NCI-H2081 (cell line): Measurements from ENCODE around the gene EPO.

Experiments
- DNase-seq, 2 experiments: peaks; one replicate each; lab custom pipeline; 2025; lab: John Stamatoyannopoulos, UW

Gene EPO

DNA sequence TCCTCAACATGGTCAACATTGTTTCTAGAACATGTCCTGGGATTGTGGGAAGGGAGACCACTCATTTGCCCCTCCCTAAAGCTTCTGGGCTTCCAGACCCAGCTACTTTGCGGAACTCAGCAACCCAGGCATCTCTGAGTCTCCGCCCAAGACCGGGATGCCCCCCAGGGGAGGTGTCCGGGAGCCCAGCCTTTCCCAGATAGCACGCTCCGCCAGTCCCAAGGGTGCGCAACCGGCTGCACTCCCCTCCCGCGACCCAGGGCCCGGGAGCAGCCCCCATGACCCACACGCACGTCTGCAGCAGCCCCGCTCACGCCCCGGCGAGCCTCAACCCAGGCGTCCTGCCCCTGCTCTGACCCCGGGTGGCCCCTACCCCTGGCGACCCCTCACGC lies at the start of gene EPO:
Gene EPO (plus strand): TSS at position 190 of the 392 bp plus-strand sequence. CDS start 513 bp downstream, outside the sequence.
- no peak for DNase-seq

DNA sequence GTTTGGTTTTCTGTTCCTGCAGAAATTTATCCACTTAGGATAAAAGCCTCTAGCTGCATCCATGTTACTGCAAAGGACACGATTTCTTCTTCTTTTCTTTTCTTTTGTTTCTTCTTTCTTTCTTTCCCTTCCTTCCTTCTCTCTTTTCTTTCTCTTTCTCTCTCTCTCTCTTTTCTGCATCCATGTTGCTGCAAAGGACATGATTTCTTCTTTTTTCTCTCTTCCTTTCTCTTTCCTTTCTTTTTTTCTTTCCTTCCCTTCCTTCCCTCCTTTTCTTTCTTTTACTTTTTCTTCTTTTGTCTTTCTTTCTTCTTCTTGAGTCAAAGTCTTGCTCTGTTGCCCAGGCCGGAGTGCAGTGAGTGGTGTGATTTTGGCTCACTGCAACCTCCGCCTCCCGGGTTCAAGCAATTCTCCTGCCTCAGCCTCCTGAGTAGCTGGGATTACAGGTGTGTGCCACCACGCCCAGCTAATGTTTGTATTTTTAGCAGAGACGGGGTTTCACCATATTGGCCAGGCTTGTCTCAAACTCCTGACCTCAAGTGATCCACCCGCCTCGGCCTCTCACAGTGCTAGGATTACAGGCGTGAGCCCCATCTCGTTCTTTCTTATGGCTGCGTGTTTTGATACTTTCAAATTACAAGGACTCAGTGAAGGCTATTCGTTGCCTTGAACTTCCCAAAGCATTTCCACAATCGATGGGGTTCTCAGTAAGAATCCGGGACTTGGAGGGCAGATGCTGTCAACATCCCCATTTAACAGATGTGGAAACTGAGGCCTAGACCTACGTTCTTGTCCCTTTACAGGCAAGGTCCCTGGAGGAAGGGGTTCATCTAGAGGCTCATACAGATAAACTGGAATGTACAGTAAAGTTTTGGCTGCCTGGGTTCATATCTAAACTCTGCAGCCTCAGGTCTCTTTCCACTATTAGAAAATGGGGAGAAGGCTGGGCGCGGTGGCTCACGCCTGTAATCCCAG lies 48.6 kb upstream of the EPO start:
- DNase-seq: no peak

DNA sequence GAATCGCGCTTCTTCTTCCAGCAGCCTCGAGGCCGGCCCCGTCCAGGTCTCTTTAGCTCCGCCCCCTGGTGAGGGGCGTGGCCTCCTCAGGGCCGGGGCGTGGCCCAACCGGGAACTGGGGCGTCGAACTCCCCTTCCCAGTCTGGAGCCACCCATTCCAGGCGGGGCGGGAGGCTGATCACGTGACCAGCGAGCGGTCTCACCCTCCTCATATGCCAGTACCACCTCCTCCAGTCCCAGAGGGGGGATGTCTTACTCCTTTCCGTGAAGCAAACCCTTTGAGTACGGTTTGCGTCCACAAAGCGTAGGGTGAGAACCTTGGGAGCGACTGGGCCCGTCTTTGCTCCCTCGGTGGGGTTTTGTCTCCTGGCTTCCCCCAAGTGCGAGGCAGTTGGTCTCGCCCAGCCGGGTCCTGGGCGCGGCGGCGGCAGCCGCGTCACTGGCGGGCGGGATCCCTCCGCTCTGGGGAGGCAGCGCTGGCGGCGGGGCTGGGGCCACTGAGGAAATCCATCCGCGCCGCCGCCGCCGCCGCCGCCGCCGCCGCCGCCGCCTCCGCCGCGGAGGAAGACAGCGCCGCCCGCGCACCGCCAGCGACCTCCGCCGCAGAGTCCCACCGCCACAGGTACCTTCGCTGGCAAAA lies 46.8 kb upstream of the EPO start, which contains the start of gene GNB2:
Gene GNB2 (plus strand): TSS at position 439 of the 640 bp plus-strand sequence. CDS start 2,526 bp downstream, outside the sequence.
- DNase-seq: peak; percentile 98

DNA sequence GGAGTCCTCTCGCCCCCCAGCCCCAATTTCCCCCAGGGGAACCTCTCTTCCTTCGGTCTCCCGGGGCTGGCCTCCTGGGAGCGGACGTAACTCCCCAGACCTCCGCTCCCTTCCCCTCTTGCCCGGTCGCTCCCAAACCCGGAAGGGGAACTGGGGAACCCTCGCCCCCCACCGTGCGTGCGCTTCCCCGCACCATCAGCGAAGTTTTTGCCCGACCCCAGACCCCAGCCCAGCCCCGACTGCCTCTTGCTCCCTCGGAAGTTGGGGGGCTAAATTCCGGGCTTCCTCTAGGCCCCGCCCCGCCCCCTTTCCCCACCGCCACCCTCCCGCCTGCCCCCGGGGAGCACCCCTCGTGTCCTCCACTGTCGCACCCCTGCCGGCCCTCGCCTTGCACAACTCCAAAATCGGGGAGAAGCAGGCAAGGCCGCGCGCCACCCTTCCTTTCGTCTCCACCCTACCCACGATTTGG lies 46.3 kb upstream of the EPO start:
- DNase-seq: peak in 1 of 2 experiments; percentile 76

DNA sequence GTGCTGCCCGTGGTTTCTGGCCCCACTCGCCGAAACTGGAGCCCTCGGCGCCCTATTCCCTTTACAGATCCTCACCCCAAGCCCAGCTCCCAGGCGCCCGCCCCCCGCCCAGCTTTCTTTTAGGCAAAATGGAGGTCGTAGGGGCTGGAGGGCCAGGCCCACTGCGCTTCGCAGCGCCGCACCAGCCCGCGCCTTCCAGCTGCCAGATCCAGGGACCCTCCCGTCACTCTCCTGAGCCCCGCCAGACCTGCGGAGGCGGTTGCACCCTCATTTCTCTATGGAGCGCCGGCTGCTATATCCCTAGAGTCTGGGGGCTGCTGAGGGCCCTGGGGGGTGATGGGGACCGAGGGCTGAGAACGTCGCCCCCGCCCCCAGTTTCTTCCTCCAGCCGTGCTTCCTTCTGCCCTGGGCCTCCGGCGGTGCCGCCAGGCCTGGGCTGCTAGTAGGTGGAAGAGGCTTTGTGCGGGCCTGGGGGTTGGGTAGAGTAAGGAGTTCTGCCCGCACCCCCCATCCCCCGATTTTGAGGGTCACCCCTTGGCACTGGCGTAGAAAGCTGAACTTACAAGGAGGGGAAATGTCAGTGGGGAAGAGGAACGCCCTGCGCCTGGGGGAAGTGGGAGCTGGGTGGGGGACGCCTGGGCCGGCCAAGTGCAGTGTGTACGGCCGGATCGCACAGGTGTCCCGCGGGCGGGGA lies 45.7 kb upstream of the EPO start:
- DNase-seq: peak in 1 of 2 experiments; percentile 24

DNA sequence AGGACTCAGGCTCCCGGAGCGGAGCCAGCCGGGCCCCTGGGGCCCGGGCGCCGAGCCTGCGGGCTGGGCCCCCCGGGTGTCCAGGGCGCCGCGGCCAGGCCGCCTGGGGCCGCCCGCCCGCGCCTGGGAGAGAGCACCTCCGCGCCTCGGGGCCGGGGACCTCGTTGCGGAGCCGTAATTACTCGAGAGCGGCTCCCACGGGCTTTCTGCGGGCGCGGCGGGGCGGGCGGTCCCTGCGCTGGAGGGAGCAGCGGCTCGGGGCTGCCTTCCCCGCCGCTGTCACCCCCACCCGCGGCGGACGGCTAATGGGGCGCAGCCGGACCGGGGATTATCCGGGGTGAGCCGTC lies 45.2 kb upstream of the EPO start:
- DNase-seq: no peak

DNA sequence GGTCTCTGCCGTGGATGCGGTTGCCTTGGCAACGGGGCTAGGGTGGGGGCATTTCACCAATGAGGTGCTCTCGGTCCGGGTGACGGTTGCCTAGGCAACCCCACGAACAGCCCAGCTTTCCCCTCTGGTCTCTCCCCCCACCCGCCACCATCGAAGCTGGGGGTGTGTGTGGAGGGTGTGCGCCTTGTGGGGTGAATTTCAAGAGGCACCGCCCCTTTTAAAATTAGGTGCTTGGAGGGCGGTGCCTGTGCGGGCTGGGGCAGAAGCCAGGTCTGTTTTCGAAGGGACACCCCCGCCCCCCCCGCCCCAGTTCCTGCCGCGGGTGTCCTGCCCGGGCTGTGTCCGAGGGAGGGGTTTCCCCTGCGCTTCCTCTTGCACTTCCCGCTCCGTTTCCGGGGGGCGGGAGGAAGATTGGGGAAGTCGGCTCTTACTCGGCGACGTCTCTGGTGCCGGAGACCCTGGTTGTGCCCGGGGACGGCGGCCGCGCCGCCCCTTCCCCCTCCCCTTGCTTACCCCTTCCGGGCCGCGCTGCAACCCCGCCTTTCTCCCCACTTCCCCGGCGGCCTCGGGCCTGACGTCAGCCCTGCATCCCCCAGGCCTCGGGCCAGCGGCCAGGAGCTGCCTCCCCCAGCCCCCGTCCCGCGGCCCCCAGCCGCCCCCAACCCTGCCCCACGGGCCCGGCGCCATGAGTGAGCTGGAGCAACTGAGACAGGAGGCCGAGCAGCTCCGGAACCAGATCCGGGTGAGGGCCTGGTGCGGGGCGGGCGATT lies 44.5 kb upstream of the EPO start:
- DNase-seq: peak; percentile 68 to 72

DNA sequence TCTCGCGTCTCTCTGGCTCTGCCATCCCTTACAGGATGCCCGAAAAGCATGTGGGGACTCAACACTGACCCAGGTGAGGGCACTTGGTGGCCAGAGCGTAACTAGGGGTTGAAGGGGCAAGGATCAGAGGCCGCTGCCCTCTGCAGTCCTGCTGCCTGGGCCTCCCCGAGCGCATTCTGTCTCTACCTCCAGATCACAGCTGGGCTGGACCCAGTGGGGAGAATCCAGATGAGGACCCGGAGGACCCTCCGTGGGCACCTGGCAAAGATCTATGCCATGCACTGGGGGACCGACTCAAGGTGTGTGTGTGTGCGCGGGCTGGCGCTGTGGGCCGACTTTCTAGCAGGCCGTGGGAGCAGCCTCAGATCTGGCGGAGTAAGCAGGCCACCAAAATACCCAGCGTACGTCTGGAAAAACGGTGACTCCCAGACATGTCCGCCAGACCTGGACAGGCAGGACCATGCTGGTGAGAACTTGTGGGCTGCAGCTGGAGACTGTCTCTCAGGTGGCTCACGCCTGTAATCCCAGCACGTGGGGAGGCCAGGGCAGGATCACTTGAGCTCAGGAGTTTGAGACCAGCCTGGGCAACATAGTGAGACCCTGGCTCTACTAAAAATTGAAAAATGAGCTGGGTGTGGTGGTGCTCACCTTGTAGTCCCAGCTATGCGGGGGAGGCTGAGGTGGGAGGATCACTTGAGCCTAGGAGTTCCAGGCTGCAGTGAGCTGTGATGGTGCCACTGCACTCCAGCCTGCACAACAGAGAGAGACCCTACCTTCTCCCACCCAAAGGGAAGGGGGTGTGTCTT lies 43.6 kb upstream of the EPO start:
- DNase-seq: no peak

DNA sequence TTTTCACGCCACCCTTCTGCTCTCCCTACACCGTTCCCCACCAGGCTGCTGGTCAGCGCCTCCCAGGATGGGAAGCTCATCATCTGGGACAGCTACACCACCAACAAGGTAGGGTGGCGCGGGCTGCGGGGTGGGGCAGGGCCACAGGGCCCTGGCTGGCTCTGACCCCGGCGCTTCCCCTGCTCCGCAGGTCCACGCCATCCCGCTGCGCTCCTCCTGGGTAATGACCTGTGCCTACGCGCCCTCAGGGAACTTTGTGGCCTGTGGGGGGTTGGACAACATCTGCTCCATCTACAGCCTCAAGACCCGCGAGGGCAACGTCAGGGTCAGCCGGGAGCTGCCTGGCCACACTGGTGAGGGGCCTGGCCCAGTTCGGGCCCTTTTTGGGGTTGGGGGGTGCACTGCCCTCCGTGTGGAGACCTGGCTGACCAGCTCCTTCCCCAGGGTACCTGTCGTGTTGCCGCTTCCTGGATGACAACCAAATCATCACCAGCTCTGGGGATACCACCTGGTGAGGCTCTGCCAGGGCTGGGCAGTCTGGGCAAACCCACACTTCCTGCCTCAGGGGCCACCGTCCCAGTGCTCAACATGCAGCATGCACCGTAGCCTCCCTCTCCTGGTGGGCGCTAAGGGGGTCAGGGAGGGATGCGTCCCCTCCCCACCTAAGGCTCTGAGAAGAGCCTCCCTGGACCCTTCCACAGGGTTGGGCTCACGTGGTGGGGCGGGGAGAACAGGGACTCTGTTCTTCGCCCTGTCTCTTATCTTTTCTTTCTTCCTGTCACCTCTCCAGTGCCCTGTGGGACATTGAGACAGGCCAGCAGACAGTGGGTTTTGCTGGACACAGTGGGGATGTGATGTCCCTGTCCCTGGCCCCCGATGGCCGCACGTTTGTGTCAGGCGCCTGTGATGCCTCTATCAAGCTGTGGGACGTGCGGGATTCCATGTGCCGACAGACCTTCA lies 42.7 kb upstream of the EPO start:
- DNase-seq: no peak

DNA sequence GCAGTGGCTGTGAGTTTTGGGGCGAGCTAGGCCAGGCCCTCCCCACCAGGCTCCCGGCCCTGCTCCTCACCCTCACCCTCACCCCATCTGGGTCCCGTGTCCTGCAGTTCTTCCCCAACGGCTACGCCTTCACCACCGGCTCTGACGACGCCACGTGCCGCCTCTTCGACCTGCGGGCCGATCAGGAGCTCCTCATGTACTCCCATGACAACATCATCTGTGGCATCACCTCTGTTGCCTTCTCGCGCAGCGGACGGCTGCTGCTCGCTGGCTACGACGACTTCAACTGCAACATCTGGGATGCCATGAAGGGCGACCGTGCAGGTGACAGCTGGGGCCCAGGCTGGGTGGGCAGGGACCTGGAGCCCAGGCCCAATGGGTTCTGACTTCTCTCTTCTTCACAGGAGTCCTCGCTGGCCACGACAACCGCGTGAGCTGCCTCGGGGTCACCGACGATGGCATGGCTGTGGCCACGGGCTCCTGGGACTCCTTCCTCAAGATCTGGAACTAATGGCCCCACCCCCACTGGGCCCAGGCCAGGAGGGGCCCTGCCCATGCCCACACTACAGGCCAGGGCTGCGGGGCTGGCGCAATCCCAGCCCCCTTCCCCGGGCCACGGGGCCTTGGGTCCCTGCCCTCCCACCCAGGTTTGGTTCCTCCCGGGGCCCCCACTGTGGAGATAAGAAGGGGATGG lies 41.8 kb upstream of the EPO start:
- no peak for DNase-seq

DNA sequence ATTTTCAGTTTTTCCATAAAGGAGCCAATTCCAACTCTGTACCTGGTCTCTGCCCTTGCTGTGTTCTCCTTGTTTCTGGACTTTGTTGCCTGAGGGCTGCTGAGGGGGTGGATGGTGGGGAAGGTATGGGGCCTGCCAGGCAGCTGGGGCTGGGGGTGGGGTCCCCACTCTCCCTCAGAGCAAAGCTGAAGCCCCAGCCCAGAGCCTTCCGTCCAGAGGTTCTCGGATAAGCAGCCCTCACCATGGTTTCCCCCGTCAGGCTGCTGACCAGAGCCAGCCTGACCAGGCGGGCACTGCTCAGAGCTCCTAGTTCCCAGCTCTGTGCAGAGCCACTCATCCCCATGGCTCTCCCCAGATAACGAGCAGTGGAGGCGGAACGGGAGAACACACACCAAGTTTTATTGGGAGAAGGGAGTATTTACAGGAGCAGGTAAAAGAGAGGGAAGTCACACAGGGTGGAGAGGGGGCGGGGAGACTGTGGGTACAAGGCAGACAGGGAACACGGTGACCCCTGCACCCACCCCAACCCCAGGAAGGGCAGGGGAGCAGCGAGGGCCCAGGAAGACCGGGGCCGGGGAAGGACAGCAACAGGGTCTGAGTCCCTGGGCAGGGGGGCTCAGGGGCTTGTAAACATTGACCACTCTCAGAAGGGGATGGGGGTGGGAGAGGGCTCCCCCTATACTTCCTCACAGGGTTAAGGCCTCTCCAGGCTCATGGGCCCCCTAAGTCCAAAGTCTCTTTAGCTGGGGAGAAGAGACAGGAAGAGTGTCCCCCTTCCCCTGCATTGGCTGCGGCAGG lies 40.9 kb upstream of the EPO start:
- no peak for DNase-seq

DNA sequence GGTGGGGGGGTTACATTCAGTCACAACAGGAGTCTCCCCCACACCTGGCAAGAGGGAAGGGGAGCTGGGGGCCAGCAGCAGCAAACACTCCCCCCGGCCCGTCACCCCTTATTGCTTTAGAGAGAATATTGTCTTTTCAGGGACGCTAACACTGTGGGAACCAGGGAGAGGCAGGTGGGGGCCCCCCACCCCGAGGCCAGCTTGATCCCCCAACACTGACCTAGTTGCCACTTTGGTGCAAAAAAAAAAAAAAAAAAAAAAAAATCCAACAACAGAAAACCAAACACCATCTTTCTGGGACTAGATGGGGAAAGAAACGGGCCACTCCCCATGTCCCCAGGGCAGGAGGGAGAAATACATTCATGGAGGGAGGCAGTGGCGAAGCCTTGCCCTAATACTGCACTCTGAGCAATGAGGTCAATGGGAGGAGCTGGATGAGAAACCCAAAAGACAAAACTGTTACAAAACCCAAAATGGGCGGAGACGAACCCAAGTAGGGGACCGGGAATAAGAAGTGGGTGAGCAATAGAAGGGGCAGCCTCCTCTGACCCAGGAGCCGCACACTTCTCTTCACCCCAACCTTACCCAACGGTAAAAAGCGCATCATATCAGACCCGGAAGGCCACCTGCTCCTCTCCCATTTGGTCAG lies 40.2 kb upstream of the EPO start:
- no peak for DNase-seq

DNA sequence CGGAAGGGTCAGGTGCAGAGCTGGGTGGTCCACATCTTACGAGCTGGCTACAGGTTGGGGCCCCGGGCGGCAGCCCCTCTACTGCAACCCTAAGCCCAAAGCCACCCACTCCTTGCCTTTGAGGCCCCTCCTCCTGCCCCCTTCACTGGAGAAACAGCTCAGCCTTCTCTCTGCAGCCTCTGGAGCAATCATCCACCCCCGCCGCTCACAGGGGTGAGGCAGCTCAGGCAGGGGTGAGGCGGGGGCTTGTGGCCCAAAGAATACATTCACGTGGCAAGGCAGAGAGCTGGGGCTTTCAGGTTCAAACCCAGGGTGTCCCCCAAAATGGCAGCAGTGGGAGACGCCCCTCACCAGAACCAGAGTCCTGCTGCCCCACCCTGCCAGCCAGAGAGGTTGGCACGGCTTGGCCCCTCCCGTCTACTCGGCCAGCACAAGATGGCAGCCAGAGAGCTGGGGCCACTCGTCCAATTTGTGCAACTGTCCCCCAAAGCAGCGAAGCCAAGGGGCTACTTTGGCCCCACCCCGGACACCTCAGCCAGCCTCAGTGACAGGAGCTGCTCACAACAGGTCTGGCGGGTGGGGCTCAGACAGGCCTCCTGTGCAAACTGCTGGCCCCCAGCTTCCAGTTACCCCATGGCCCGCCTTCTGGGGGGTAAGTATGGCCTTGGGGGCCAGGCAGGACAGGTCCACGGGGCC lies 39.5 kb upstream of the EPO start:
- no peak for DNase-seq

DNA sequence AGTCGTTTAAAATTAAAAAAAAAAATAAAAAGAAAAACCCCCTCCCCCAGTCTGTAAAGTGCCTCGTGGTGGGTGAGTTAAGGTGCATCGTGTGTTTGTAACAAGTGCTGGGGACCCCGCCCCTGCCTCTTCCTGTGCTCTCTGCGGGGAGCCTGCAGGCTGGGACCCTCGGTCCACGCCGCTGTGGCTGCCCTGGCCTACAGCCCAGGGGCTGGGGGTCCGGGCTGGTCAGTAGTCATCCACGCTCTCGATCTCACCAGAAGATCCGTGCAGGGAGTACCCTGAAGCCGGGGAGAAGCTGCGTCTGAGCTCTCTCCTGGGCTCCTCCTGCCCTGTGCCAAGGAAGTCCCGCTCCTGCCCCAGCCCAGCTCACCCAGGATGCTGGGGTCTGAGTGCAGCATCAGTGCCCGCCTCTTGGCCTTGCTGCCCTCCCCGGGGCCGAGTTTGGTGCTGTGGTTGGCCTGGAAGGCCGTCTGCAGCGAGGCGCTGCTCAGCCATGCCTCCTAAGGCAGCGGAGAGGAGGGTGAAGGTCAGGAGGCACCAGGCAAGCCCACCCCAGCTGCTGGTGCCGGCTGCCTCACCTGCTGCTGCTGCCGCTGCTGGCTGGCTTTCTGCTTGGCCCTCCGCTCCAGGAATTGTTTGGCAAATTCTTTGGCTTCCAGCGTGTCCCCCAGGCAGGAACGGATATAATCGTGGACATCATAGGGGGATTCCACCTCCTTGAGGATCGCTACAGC lies 38.6 kb upstream of the EPO start:
- DNase-seq: no peak

DNA sequence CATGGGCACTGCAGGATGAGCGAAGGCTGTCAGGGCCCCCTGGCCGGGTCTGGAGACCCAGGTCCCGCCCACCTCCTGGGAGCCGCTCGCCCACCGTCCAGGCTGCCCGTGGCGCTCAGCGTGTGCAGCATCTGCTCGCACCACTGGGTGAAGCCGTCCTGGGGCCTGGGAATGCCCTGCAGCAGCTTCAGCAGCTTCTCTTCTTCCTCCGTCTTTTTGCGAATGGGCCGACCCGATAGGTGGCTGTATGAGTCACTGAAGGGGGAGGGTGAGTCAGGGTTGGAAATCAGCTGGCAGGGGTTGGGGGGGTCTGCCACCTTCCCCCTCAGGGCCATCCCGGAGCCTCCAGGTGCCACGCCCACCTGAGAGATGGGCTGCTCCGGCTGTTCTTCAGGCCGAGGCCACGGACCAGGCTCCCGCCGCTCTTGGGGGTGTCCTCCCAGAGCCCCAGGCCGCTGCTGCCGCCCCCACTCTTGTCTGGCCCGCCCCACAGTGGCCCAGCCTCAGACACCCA lies 38.0 kb upstream of the EPO start:
- DNase-seq: no peak

DNA sequence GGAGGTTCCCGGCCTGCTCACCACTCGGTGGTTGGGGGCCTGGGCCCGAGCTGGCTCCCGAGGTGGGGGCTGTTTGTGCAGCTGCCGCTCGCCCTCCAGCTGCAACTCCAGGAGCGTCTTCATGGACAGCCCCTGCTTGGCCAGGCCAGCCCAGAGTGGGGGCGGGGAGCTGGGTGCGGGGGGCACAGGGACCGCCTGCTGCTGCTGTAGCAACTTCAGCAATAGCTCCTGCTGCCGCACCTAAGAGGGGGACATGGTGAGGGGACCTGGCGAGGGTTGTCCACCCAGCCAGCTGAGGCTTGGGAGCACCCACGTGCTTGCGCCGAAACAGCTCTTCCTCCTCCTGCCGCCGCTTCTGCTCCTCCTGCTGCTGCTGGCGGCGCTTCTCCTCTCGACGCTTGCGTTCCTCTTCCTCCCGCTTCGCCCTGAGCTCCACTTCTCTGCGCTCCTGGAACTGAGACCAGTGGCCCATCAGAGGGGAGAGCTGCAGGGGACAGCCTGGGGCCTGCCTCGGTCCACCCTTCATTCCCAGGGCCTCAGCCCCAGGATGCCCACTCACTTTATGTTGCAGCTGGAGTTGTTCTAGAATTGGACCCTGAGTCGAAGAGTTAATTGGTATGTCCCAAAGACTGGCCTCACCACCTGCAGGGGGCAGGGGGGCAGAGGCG lies 37.1 kb upstream of the EPO start:
- DNase-seq: no peak
